Stimulated activated CD8-positive, alpha-beta memory T cell treated with anti-CD3 and anti-CD28 coated beads, Interleukin-4, amount 100 ng/mL, for 1 hour (primary cell): ENCODE data around the gene COL1A2.

Experiments used
- DNase-seq, 2 donors: peaks; one replicate each; pipeline ENCODE4 v3.0.0-alpha.2; 2020; ENCODE audit warnings: low read depth in 2 of 2, low spot score in 1 of 2

The COL1A2 gene

GRCh38 chr7:94477878-94478277, 83.2 kb downstream of the COL1A2 start:
- no peak for DNase-seq

DNA sequence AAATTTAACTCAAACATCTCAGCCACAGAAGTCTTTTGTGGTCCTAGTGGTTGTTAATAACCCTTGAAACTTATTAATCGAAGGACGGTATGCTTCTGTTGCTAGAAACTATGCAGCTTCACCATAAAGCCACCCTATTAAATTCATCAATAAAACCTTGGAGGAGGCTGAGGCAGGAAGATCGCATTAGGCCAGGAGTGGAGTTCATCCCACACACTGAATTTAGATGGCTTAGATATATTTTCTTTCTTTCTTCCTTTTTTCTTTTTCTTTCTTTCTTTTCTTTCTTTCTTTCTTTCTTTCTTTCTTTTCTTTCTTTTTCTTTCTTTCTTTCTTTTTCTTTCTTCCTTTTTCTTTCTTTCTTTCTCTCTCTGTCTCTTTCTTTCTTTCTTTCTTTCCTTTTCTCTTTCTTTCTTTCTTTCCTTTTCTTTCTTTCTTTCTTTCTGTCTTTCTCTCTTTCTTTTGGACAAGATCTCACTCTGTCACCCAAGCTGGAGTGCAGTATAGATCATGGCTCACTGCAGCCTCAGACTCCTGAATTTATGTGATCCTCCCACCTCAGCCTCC, 84.0 kb downstream of the COL1A2 start:
- no peak for DNase-seq
